GM13977 (cell line): ENCODE measurements around the gene HS6ST3.

Experiments
- DNase-seq: peaks from one replicate; pipeline ENCODE4 v3.0.0; 2012; ENCODE audit warnings: low spot score
- CTCF ChIP-seq: IDR thresholded peaks from 2 replicates; pipeline ENCODE4 v1.5.1; 2012; ENCODE audit warnings: mild to moderate bottlenecking, control low read depth; ENCODE audit not compliant: insufficient read depth; ENCODE audit errors: extremely low read depth, missing control alignments
- in situ Hi-C: fragments of 300-500 bp; cut with MboI; formaldehyde crosslinking; loops from one replicate; pipeline ENCODE4 v1.12.0; 2022; ENCODE audit warnings: low sequenced_read_pairs, low pct_unique_long_range_greater_than_20kb, mixed read lengths, inconsistent platforms; ENCODE audit not compliant: unreplicated experiment

The HS6ST3 gene

GRCh38 chr13:96299235-96299634 lies 209.3 kb downstream of the HS6ST3 start:
- in situ Hi-C loops: no loop called here
- DNase-seq: no peak
- TF ChIP-seq CTCF: no peak

- DNase-seq: no peak
- in situ Hi-C loops: no loop called here
- no peak for TF ChIP-seq CTCF
These were observed 218.7 kb downstream of the HS6ST3 start for GRCh38 chr13:96308568-96308967.

DNA sequence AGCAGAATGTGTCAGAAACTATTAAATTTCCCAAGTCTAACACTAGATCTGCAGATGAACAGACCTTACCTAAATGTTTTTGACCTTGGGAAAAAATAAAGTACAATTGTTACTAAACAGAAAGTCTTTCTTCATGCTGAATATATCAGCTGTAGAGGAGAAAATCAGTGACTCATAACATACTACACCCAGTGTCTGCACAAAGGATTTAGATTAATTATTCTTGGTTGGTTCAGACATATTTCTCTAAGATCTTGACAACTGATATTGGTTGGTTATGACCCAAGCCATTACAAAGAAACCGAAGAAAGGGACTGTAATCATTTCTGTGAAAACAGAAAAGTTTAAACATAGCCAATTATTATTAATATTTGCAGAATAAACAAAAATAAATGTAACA lies 225.1 kb downstream of the HS6ST3 start:
- no peak for DNase-seq
- no peak for TF ChIP-seq CTCF
- in situ Hi-C loops: no loop called here

- peak; percentile 22 for DNase-seq
- TF ChIP-seq CTCF: no peak
- in situ Hi-C loops: no loop called here
These were observed 248.1 kb downstream of the HS6ST3 start for GRCh38 chr13:96338030-96338429.

DNA sequence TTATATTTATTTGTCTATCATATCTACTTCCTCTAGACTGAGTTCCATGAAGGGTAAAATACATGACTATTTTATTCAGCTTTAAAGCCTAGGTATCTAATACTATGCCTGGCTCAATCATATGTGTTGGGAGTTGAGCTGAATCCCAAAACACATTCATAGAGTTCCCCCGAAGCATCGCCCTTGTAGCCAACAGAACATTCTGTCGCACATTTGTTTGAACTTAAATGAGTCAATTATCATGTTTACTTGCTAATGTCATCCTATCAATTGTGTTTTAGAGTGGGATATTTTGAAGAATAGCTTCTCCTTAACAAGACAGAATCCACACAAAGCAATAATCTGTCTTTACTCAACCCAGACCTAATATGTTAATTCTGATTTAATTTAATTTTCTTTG lies 252.4 kb downstream of the HS6ST3 start:
- DNase-seq: no peak
- TF ChIP-seq CTCF: no peak
- in situ Hi-C loops: no loop called here

DNA sequence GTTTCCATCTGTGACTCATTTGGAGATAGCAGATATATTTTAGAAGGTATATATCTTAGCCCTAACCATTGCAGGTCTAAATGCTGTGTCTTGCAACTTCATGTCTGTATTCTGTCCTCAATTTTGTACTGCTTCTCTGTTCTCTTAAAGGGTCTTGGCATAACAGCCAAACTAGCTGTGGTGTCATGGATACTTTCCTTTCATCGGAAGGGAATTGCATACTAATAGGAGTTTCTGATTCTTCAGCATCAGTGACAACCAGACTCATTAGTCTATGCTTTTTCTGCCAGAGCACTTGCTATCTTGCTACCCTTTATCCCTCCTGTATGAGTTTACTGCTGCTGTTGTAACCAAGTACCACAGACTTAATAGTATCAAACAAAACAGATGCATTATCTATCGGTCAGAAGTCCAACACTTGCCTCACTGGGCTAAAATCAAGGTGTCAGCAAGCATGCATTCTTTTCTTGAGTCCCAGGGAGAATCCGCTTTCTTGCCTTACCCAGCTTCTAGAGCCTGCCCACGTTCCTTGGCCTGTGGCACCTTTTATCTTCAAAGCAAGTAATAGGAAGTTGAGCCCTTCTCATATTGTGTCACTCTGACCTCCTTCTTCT lies 253.1 kb downstream of the HS6ST3 start:
- no peak for TF ChIP-seq CTCF
- in situ Hi-C loops: no loop called here
- DNase-seq: no peak

DNA sequence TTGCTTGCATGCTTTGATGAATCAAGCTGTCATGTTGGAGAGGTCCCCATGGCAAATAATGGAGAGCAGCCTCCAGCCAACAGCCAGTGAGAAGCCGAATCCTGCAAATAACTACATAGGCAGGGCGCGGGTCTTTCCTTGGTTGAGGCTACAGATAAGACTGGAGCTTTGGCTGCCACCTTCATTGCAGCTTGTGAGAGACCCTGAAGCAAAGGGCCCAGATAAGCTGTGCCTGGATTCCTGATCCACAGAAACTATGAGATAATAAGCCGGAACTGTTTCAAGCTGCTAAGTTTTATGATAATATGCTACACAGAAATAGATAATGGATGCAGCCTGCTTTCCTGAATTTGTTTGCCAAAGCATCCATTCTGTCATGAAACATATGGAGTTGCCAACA lies 257.0 kb downstream of the HS6ST3 start:
- DNase-seq: no peak
- in situ Hi-C loops: no loop called here
- TF ChIP-seq CTCF: no peak
